SK-N-SH (cell line): ENCODE data around the gene PCK2. TPM values are rescaled to one million over a fixed set of nuclear protein-coding genes. Genes with fewer than 3 reads are reported as not detected.

Experiments used
- CTCF ChIA-PET: fragments of 300-600, 350-600 bp; formaldehyde crosslinking; extraction: SDS; loops from one replicate; lab custom pipeline; 2021; lab: Yijun Ruan, JAX
- POLR2A ChIA-PET: fragments of 350-600 bp; sonication (Branson Sonifier 250); formaldehyde crosslinking; extraction: SDS; loops from one replicate; lab custom pipeline; 2020; ENCODE audit warnings: antibody characterized with exemption, inconsistent platforms; lab: Yijun Ruan, JAX
- DNase-seq: peaks from one replicate; pipeline ENCODE4 v3.0.0; 2012
- H2AFZ ChIP-seq: fragments of 200-600 bp; sonication (generic); 2 replicates; pipeline ENCODE4 v1.8.1; 2016; ENCODE audit warnings: antibody characterized with exemption, mild to moderate bottlenecking, low read depth
- H3F3A ChIP-seq: fragments of 200-600 bp; sonication (generic); replicated peaks from 2 replicates; pipeline ENCODE3; 2016; ENCODE audit warnings: antibody characterized with exemption, mild to moderate bottlenecking; ENCODE audit not compliant: insufficient read depth
- H3K27ac ChIP-seq, 2 experiments: fragments of 200-500 bp in 1 of 2; fragments of 200-600 bp in 1 of 2; sonication (Bioruptor generic) in 1 of 2; sonication (generic), shearing (Covaris generic) in 1 of 2; 2 replicates each; pipeline versions ENCODE4 v1.5.1 to v1.6.1; 2014 to 2016; ENCODE audit warnings: low read depth in 2 of 2, inconsistent platforms in 1 of 2, low read length in 1 of 2, mild to moderate bottlenecking in 1 of 2, mixed read lengths in 1 of 2
- H3K27me3 ChIP-seq: fragments of 200-600 bp; sonication (generic), shearing (Covaris generic); 2 replicates; pipeline ENCODE4 v1.6.1; 2016; ENCODE audit warnings: mixed run types; ENCODE audit not compliant: insufficient read depth
- H3K36me3 ChIP-seq, 2 experiments: fragments of 200-500 bp in 1 of 2; fragments of 200-600 bp in 1 of 2; sonication (Bioruptor generic) in 1 of 2; sonication (generic) in 1 of 2; replicated peaks in 1 of 2; 2 replicates each; pipeline versions ENCODE3 to v1.5.1; 2014 to 2016; ENCODE audit warnings: low read length in 1 of 2, mild to moderate bottlenecking in 1 of 2; ENCODE audit not compliant: insufficient read depth in 2 of 2, control insufficient read depth in 1 of 2
- H3K4me1 ChIP-seq, 2 experiments: fragments of 200-500 bp in 1 of 2; fragments of 200-600 bp in 1 of 2; sonication (Bioruptor generic) in 1 of 2; sonication (generic), shearing (Covaris generic) in 1 of 2; 2 replicates each; pipeline versions ENCODE4 v1.5.1 to v1.6.1; 2014 to 2016; ENCODE audit warnings: low read depth in 1 of 2, low read length in 1 of 2, mixed run types in 1 of 2; ENCODE audit not compliant: insufficient read depth in 2 of 2, control insufficient read depth in 1 of 2
- H3K4me2 ChIP-seq: fragments of 200-600 bp; sonication (generic), shearing (Covaris generic); 2 replicates; pipeline ENCODE4 v1.6.1; 2017; ENCODE audit warnings: mixed run types
- H3K4me3 ChIP-seq, 2 experiments: fragments of 200-500 bp in 1 of 2; fragments of 200-600 bp in 1 of 2; sonication (Bioruptor generic) in 1 of 2; sonication (generic), shearing (Covaris generic) in 1 of 2; 2 replicates each; pipeline versions ENCODE4 v1.5.1 to v1.8.1; 2014 to 2016; ENCODE audit warnings: low read depth in 2 of 2, inconsistent platforms in 1 of 2, low read length in 1 of 2, mild to moderate bottlenecking in 1 of 2, mixed read lengths in 1 of 2, moderate library complexity in 1 of 2
- H3K79me2 ChIP-seq: fragments of 200-600 bp; sonication (generic); 2 replicates; pipeline ENCODE4 v1.8.1; 2017; ENCODE audit warnings: mild to moderate bottlenecking; ENCODE audit not compliant: insufficient read depth
- H3K9ac ChIP-seq: fragments of 200-600 bp; sonication (generic); 2 replicates; pipeline ENCODE4 v1.6.1; 2017; ENCODE audit warnings: mixed run types
- H3K9me2 ChIP-seq: fragments of 200-600 bp; sonication (generic); 2 replicates; pipeline ENCODE4 v1.6.1; 2017; ENCODE audit warnings: mixed run types
- H3K9me3 ChIP-seq: fragments of 200-600 bp; sonication (generic); 2 replicates; pipeline ENCODE4 v1.6.1; 2017; ENCODE audit warnings: mixed run types, mild to moderate bottlenecking, moderate library complexity
- H4K20me1 ChIP-seq: fragments of 200-600 bp; sonication (generic); 2 replicates; pipeline ENCODE4 v1.6.1; 2017; ENCODE audit warnings: mild to moderate bottlenecking, mixed run types; ENCODE audit not compliant: insufficient read depth
- CHD2 ChIP-seq: fragments of 150-350 bp; IDR thresholded peaks from 2 replicates; pipeline ENCODE4 v1.6.1; 2018; ENCODE audit warnings: low read length; ENCODE audit not compliant: partially characterized antibody
- ELF1 ChIP-seq: IDR thresholded peaks from 2 replicates; pipeline ENCODE4 v1.4.0; 2012
- EP300 ChIP-seq, 2 experiments: IDR thresholded peaks; 2 replicates each; pipeline versions ENCODE4 v1.4.0 to v1.6.1; 2012; ENCODE audit warnings: borderline replicate concordance in 1 of 2, low read depth in 1 of 2, low read length in 1 of 2
- EZH2phosphoT487 ChIP-seq: fragments of 200-600 bp; sonication (generic); IDR thresholded peaks from 2 replicates; pipeline ENCODE4 v1.6.1; 2017; ENCODE audit warnings: low read depth, mixed run types, mild to moderate bottlenecking, antibody characterized with exemption, moderate library complexity, borderline replicate concordance
- FOXJ3 ChIP-seq: sonication (generic); formaldehyde crosslinking; IDR thresholded peaks from 2 replicates; pipeline ENCODE4 v1.5.1; 2020; ENCODE audit warnings: mild to moderate bottlenecking, missing genetic modification reagents
- FOXM1 ChIP-seq: IDR thresholded peaks from 2 replicates; pipeline ENCODE4 v1.4.0; 2012; ENCODE audit warnings: low read depth, mild to moderate bottlenecking
- GABPA ChIP-seq: IDR thresholded peaks from 2 replicates; pipeline ENCODE4 v1.4.0; 2012; ENCODE audit warnings: low read depth, mild to moderate bottlenecking
- GATA2 ChIP-seq: sonication (generic); formaldehyde crosslinking; IDR thresholded peaks from 2 replicates; pipeline ENCODE4 v1.5.0; 2020; ENCODE audit warnings: mild to moderate bottlenecking, missing genetic modification reagents
- MEF2A ChIP-seq: IDR thresholded peaks from 2 replicates; pipeline ENCODE4 v1.4.0; 2012; ENCODE audit warnings: low read depth, borderline replicate concordance
- MXI1 ChIP-seq: IDR thresholded peaks from 2 replicates; pipeline ENCODE4 v1.6.1; 2012; ENCODE audit warnings: mild to moderate bottlenecking, low read depth, low read length, improper control_type of control experiment
- NRF1 ChIP-seq: IDR thresholded peaks from 2 replicates; pipeline ENCODE4 v1.6.1; 2012; ENCODE audit warnings: low read depth, mild to moderate bottlenecking, low read length
- RCOR1 ChIP-seq: fragments of 150-350 bp; IDR thresholded peaks from 2 replicates; pipeline ENCODE4 v1.6.1; 2017; ENCODE audit warnings: antibody characterized with exemption, low read length
- RFX5 ChIP-seq: IDR thresholded peaks from 2 replicates; pipeline ENCODE4 v1.6.1; 2012; ENCODE audit warnings: mild to moderate bottlenecking, improper control_type of control experiment, low read length
- TAF1 ChIP-seq: IDR thresholded peaks from 2 replicates; pipeline ENCODE4 v1.6.1; 2012; ENCODE audit warnings: low read depth, mild to moderate bottlenecking, low read length, moderate library complexity, borderline replicate concordance
- TCF12 ChIP-seq: IDR thresholded peaks from 2 replicates; pipeline ENCODE4 v1.4.0; 2012
- TEAD4 ChIP-seq: IDR thresholded peaks from 2 replicates; pipeline ENCODE4 v1.4.0; 2012; ENCODE audit warnings: mild to moderate bottlenecking, borderline replicate concordance; ENCODE audit not compliant: insufficient read depth
- WGBS: methylation state at CpG from one replicate; pipeline ENCODE4 v1.1.6; 2017; ENCODE audit warnings: low lambda C conversion rate; 5-methylcytosine and 5-hydroxymethylcytosine counted together
- polyA plus RNA-seq, 3 experiments: library from polyadenylated mRNA; depleted of rRNA; stranded (reverse); fragments of >200 nt; gene quantifications; 2 replicates each; pipeline ENCODE4 v1.2.3, GENCODE V29; 2012
- TF ChIP-seq, protein P1 (sequence below): fragments of 150-350 bp; IDR thresholded peaks from 2 replicates; pipeline ENCODE4 v1.6.1; 2017; ENCODE audit warnings: antibody characterized with exemption, low read length, low read depth, borderline replicate concordance
- TF ChIP-seq, protein P2 (sequence below): fragments of 200-600 bp; sonication (generic); IDR thresholded peaks from 2 replicates; pipeline ENCODE4 v1.6.1; 2017; ENCODE audit warnings: antibody characterized with exemption, mild to moderate bottlenecking, moderate library complexity
- TF ChIP-seq, protein P3 (sequence below): IDR thresholded peaks from 2 replicates; pipeline ENCODE4 v1.4.0; 2012; ENCODE audit warnings: low read depth, borderline replicate concordance
- TF ChIP-seq, protein P4 (sequence below): IDR thresholded peaks from 2 replicates; pipeline ENCODE4; 2012
- TF ChIP-seq, protein P5 (sequence below): fragments of 150-350 bp; IDR thresholded peaks from 2 replicates; pipeline ENCODE4 v1.6.1; 2016; ENCODE audit warnings: mild to moderate bottlenecking, low read depth, low read length
- TF ChIP-seq, protein P6 (sequence below): IDR thresholded peaks from 2 replicates; pipeline ENCODE4 v1.4.0; 2012; ENCODE audit warnings: low read depth, borderline replicate concordance
- TF ChIP-seq, protein P7 (sequence below): IDR thresholded peaks from 2 replicates; pipeline ENCODE4 v1.4.0; 2012; ENCODE audit warnings: low read depth

The PCK2 gene
- polyA plus RNA-seq, 1 of the 3 experiments (the other 2 are of a cell fraction) = 16.6 TPM

DNA sequence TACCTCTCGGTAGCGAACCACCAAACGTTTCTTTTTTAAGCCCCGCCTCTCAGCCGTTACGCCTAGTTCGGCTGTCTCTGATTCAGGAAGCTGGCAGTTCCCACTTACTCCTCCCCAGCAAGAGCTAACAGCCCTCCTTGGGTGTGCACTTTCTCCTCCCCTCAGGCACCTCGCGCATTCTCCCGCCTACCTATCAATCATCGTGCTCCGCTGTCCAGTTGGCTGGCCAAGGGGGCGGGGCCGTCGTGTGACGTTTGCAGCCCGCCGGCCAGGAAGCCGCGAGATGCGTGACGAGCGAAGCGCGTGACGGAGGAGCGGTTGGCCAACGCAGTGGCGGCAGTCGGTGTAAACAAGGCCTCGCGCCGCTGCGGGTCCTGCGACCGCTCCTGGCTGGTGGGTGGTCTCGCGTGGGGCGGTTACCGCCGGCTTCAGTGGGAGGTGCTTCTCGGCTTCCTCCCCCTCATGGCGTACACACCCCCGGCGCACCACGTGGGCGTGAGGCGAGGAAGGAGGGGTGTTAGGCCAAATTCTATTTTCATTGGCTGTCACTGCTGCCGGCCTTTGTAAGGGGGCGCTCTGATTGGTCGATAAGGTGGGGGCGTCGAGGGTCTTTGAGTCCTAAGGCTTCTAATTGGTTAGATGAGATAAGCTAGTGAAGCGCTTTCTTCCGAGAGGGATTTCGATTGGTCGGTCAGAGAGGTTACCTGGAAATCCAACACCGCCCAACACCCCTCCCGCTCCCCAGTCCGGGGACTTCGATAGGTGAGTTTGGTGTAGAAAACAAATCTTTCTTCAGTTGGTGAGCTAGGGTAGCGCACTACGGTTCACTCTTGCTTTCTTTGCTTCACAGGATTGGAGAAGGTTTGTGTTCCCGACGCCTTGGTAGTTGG lies 20.7 kb downstream of the PCK2 start, which contains the start of the genes DCAF11 and NRL:
DCAF11 (plus strand) TSS at position 246 of the 890 bp plus-strand sequence. CDS start 818 bp downstream, outside the sequence.
NRL (minus strand) TSS at position 418 of the 890 bp plus-strand sequence. CDS start 32,101 bp downstream, outside the sequence.
- Histone ChIP-seq H4K20me1 (no peaks in the 10 kb centered on the region), H3K9ac (peak within 1 kb of the TSS; percentile 91), H3K9me3 (no peaks in the 10 kb centered on the region), H3K27me3 (no peaks in the 10 kb centered on the region), H3K36me3 (peaks cover 12 to 31% of the 10 kb centered on the region in 2 experiments), H2AFZ (peak within 1 kb of the TSS; percentile 74), H3K4me3 (peak within 1 kb of the TSS; percentile 71 to 88), H3K4me1 (peaks cover 10 to 17% of the 10 kb centered on the region in 2 experiments), H3K79me2 (peaks cover 6% of the 10 kb centered on the region; the same call in 1 of the 2 replicates), H3K9me2 (no peaks in the 10 kb centered on the region), H3K27ac (peak within 1 kb of the TSS; percentile 97 to 99), H3F3A (peaks cover 11% of the 10 kb centered on the region), H3K4me2 (peak within 1 kb of the TSS; percentile 90)
- ChIA-PET POLR2A (interaction anchor here (0.6 to 3.2 kb wide), 19 partner anchors 8 to 794 kb away, joined by 3 to 28 read pairs (median 6); partner anchors contain the start of genes CARMIL3, EMC9, FITM1 and IRF9), CTCF (interaction anchor here (0.7 to 3.8 kb wide), 15 partner anchors 20 to 526 kb away, joined by 3 to 25 read pairs (median 3); partner anchors contain the start of genes CARMIL3, IPO4, IRF9 and PCK2)
- peak; percentile 95 for DNase-seq
- TF ChIP-seq TEAD4 (no peak), TCF12 (no peak), FOXM1 (no peak), RCOR1 (no peak), MEF2A (no peak), TAF1 (no peak), RFX5 (peak; percentile 91), FOXJ3 (CRISPR knock-in tag) (no peak), MXI1 (peak; percentile 97), CHD2 (peak; percentile 96), NRF1 (peak; percentile 72), GATA2 (no peak), GABPA (peak; percentile 31; the same call in 1 of the 2 replicates), EP300 (IDR thresholded peaks at IDR 0.05; ENCODE audit: borderline replicate concordance in 1 of 2, low read depth in 1 of 2, low read length in 1 of 2) (peak in 1 of 2 experiments; percentile 25; a peak in 1 of 4 replicates), ELF1 (peak; percentile 56), EZH2phosphoT487 (no peak)
- TF ChIP-seq, protein P1, sequence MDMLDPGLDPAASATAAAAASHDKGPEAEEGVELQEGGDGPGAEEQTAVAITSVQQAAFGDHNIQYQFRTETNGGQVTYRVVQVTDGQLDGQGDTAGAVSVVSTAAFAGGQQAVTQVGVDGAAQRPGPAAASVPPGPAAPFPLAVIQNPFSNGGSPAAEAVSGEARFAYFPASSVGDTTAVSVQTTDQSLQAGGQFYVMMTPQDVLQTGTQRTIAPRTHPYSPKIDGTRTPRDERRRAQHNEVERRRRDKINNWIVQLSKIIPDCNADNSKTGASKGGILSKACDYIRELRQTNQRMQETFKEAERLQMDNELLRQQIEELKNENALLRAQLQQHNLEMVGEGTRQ = peak; percentile 66
- TF ChIP-seq, protein P2, sequence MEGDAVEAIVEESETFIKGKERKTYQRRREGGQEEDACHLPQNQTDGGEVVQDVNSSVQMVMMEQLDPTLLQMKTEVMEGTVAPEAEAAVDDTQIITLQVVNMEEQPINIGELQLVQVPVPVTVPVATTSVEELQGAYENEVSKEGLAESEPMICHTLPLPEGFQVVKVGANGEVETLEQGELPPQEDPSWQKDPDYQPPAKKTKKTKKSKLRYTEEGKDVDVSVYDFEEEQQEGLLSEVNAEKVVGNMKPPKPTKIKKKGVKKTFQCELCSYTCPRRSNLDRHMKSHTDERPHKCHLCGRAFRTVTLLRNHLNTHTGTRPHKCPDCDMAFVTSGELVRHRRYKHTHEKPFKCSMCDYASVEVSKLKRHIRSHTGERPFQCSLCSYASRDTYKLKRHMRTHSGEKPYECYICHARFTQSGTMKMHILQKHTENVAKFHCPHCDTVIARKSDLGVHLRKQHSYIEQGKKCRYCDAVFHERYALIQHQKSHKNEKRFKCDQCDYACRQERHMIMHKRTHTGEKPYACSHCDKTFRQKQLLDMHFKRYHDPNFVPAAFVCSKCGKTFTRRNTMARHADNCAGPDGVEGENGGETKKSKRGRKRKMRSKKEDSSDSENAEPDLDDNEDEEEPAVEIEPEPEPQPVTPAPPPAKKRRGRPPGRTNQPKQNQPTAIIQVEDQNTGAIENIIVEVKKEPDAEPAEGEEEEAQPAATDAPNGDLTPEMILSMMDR = no peak
- TF ChIP-seq, protein P3, sequence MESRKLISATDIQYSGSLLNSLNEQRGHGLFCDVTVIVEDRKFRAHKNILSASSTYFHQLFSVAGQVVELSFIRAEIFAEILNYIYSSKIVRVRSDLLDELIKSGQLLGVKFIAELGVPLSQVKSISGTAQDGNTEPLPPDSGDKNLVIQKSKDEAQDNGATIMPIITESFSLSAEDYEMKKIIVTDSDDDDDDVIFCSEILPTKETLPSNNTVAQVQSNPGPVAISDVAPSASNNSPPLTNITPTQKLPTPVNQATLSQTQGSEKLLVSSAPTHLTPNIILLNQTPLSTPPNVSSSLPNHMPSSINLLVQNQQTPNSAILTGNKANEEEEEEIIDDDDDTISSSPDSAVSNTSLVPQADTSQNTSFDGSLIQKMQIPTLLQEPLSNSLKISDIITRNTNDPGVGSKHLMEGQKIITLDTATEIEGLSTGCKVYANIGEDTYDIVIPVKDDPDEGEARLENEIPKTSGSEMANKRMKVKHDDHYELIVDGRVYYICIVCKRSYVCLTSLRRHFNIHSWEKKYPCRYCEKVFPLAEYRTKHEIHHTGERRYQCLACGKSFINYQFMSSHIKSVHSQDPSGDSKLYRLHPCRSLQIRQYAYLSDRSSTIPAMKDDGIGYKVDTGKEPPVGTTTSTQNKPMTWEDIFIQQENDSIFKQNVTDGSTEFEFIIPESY = peak; percentile 92
- TF ChIP-seq, protein P4, sequence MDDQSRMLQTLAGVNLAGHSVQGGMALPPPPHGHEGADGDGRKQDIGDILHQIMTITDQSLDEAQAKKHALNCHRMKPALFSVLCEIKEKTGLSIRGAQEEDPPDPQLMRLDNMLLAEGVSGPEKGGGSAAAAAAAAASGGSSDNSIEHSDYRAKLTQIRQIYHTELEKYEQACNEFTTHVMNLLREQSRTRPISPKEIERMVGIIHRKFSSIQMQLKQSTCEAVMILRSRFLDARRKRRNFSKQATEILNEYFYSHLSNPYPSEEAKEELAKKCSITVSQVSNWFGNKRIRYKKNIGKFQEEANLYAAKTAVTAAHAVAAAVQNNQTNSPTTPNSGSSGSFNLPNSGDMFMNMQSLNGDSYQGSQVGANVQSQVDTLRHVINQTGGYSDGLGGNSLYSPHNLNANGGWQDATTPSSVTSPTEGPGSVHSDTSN = peak; percentile 95
- TF ChIP-seq, protein P5, sequence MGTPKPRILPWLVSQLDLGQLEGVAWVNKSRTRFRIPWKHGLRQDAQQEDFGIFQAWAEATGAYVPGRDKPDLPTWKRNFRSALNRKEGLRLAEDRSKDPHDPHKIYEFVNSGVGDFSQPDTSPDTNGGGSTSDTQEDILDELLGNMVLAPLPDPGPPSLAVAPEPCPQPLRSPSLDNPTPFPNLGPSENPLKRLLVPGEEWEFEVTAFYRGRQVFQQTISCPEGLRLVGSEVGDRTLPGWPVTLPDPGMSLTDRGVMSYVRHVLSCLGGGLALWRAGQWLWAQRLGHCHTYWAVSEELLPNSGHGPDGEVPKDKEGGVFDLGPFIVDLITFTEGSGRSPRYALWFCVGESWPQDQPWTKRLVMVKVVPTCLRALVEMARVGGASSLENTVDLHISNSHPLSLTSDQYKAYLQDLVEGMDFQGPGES = peak; percentile 94
- TF ChIP-seq, protein P6, sequence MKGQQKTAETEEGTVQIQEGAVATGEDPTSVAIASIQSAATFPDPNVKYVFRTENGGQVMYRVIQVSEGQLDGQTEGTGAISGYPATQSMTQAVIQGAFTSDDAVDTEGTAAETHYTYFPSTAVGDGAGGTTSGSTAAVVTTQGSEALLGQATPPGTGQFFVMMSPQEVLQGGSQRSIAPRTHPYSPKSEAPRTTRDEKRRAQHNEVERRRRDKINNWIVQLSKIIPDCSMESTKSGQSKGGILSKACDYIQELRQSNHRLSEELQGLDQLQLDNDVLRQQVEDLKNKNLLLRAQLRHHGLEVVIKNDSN = peak; percentile 92
- TF ChIP-seq, protein P7, sequence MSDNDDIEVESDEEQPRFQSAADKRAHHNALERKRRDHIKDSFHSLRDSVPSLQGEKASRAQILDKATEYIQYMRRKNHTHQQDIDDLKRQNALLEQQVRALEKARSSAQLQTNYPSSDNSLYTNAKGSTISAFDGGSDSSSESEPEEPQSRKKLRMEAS = peak; percentile 94
- under 1% methylated on average over 46 of the region's 65 CpGs for WGBS
